IPS-20b (cell line): Measurements from ENCODE around the gene GATA5.

Experiments used
- H3K27ac ChIP-seq: one replicate; pipeline ENCODE4 v1.5.1; 2013; ENCODE audit warnings: low read length
- H3K27me3 ChIP-seq: 2 replicates; pipeline ENCODE4 v1.6.1; 2013; ENCODE audit warnings: mild to moderate bottlenecking, low read length, inconsistent platforms; ENCODE audit not compliant: insufficient read depth
- H3K36me3 ChIP-seq: 2 replicates; pipeline ENCODE4 v1.6.1; 2013; ENCODE audit warnings: low read depth, mild to moderate bottlenecking, inconsistent platforms, low read length, moderate library complexity; ENCODE audit not compliant: insufficient read depth
- H3K4me1 ChIP-seq: 2 replicates; pipeline ENCODE4 v1.6.1; 2013; ENCODE audit warnings: mild to moderate bottlenecking, control low read depth, inconsistent platforms, low read length, moderate library complexity; ENCODE audit not compliant: insufficient read depth
- H3K4me3 ChIP-seq: 2 replicates; pipeline ENCODE4 v1.5.1; 2013; ENCODE audit warnings: mild to moderate bottlenecking, low read length, inconsistent platforms
- H3K9ac ChIP-seq: 2 replicates; pipeline ENCODE4 v1.6.1; 2013; ENCODE audit warnings: low read depth, mild to moderate bottlenecking, inconsistent platforms, low read length, moderate library complexity
- H3K9me3 ChIP-seq: 2 replicates; pipeline ENCODE4 v1.6.1; 2013; ENCODE audit warnings: mild to moderate bottlenecking, low read depth, low read length, inconsistent platforms; ENCODE audit not compliant: insufficient read depth

Gene GATA5

GRCh38 chr20:62515280-62515679 is 39.5 kb upstream of the GATA5 start:
- Histone ChIP-seq H3K27me3 (no peaks in the 10 kb centered on the region), H3K4me1 (no peaks in the 10 kb centered on the region), H3K36me3 (no peaks in the 10 kb centered on the region), H3K4me3 (no peak overlapping the region), H3K9ac (no peak overlapping the region), H3K27ac (no peak overlapping the region), H3K9me3 (no peaks in the 10 kb centered on the region)

DNA sequence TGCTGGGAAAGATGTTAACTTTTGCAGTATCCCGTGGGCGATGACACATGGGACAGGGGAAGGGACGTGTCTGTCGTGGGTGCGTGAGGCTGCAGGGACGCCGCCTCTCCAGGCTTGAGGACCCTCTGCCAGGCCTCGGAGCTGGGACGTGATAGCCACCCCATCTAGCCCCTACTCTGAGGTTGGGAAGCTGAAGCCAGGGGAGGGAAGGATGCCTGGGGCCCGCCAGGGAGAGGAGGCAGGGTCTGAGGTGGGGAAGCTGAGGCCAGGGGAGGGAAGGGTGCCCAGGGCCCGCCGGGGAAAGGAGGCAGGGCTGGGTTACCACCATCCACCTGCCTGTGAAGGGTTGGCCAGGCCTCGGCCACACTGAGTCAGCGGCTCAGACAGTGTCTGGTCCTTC is 38.2 kb upstream of the GATA5 start:
- no peaks in the 10 kb centered on the region for H3K9me3 ChIP-seq
- no peaks in the 10 kb centered on the region for H3K36me3 ChIP-seq
- H3K27me3 ChIP-seq = no peaks in the 10 kb centered on the region
- H3K9ac ChIP-seq = no peak overlapping the region
- H3K27ac ChIP-seq = no peak overlapping the region
- H3K4me1 ChIP-seq = no peaks in the 10 kb centered on the region
- H3K4me3 ChIP-seq = no peak overlapping the region

DNA sequence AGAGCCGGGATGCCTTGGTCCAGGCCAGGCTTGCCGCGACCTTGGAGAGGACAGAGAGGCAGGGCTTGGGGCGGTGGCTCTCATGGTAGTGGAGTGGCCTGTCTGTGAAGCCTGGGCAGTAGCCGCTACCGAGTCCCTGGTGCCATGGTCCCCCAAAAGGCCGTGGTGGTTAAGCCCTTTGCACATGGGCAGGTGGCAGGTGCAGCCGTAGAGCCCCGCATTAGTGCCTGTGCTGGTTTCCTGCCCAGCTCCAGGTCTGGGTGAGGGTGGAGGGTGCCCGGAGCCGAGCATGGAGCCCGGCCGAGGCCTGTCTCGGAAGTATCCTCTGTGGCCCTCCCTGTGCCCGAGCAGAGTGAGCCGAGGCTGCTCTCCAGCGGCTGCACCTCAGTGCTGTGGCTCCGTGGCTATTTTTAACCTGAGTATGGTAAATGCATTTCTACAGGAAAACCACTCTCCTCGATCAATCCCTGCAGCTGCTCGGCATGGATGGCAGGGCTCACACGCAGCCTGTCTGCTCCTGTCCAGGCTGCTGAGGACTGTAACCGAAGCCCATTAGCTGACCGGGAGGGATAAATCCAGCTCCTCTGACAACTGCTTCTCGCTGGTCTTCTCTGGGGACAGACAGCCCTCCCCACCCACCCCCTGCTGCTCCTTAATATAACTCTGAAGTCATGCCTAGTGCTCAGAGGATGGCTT is 36.3 kb upstream of the GATA5 start:
- no peak overlapping the region for H3K9ac ChIP-seq
- no peaks in the 10 kb centered on the region for H3K4me1 ChIP-seq
- no peaks in the 10 kb centered on the region for H3K27me3 ChIP-seq
- no peak overlapping the region for H3K4me3 ChIP-seq
- H3K9me3 ChIP-seq = no peaks in the 10 kb centered on the region
- H3K27ac ChIP-seq = no peak overlapping the region
- no peaks in the 10 kb centered on the region for H3K36me3 ChIP-seq

DNA sequence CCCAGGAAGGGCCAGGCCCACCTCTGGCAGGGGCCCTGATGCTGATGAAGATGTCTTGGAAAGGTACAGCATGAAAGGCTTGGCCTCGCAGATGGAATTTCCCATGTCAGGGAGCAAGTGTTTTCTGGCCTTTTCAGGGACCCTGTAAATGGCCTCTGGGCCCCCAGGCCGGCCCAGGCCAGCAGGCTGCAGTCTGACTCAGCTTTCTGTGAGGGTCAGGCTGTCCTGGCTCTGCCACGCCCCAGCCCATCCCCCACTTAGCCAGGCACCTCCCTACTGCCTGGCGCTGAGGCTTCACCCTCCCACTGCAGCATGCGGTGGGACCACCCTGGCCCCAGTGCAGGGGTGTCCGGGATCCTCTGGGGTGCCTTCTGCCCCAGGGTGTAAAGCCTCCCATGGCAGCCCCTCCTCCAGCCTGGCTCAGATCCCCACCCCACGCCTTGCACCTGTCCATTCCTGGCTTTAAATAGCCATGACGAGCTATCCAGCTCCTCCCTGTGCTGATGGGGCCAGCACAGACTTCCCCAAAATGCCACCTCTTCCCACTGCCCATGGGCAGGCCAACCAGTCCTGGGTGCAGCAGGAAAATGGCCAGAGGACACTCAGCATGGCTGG is 35.6 kb upstream of the GATA5 start:
- Histone ChIP-seq H3K4me3 (no peak overlapping the region), H3K9me3 (no peaks in the 10 kb centered on the region)

DNA sequence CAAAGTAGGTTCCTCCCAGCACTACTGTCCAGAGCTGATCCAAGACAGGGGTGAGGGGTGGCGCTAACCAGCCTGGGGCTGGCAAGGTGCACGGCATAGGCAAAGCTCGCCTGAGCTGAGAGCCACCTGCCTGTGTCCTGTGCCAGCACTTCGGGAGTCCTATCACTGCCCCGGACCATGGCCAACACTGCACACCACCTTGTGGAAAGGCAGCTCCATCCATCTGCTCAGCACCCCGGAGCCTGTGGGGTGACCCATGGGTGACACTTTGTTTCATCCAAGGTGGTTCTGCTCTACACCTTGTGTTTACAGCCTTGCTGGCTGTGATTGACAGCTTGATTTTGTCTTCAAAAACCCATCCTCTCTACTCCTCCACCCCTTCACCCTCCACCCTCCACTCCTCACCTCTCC is 32.9 kb upstream of the GATA5 start:
- H3K36me3 ChIP-seq = no peaks in the 10 kb centered on the region
- no peak overlapping the region for H3K9ac ChIP-seq
- no peaks in the 10 kb centered on the region for H3K4me1 ChIP-seq
- H3K9me3 ChIP-seq = no peaks in the 10 kb centered on the region
- no peak overlapping the region for H3K27ac ChIP-seq
- H3K27me3 ChIP-seq = no peaks in the 10 kb centered on the region
- no peak overlapping the region for H3K4me3 ChIP-seq

More for the DNA sequence above, 35.6 kb upstream of the GATA5 start:
- Histone ChIP-seq H3K27ac (no peak overlapping the region), H3K4me1 (no peaks in the 10 kb centered on the region), H3K36me3 (no peaks in the 10 kb centered on the region), H3K9ac (no peak overlapping the region), H3K27me3 (no peaks in the 10 kb centered on the region)

DNA sequence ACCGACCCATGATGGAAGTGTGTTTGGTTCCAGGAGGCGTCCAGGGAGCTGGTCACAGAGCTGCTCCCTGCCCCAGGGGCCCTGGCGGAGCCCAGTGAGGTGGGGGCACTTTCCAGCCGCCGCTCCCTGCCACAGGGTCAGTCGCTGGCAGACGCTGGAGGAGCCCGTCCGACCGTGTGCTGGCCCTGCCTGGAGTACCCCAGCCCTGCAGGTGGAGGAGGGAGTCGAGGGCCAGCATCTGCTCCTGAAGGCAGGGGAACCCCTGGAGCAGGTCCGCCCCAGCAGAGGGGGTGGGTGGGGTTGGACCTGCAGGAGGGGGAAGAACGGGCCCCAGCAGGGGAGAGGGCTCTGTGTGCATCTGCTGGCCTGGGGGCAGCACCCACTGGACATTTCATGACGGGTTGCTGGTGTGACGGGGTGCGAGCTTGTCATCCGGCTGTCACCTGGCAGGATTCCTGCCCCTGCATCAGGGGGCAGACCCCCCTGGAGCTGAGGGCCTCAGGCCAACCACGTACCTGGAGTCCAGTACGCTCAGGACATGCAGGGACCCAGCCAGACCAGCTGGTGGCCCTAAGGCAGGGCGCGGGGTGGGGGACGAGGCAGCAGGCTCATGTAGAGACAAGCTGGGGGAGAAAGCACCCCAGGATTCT is 32.3 kb upstream of the GATA5 start:
- Histone ChIP-seq H3K36me3 (no peaks in the 10 kb centered on the region), H3K27ac (no peak overlapping the region)

DNA sequence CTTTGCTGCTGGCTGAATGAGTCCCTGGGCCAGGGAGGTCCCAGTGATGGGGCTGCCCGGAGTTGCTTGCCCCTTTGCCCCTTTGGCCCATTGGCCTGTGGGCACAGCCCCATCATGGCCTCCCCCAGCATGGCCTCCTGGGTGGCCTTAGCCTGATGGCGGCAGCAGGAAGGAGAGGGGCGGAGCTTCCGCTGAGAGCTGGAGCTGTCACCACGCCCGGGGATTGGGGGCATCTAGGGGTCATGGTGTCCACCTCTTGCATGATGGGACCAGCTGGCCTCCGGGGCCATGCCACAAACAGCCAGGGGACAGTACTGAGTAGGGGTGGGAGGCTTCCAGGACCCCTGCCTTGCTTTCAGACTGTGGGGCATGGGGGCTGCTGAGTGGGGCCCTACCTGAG is 31.5 kb upstream of the GATA5 start:
- no peaks in the 10 kb centered on the region for H3K9me3 ChIP-seq
- no peaks in the 10 kb centered on the region for H3K4me1 ChIP-seq
- no peaks in the 10 kb centered on the region for H3K36me3 ChIP-seq
- H3K9ac ChIP-seq = no peak overlapping the region
- H3K27ac ChIP-seq = no peak overlapping the region
- no peak overlapping the region for H3K4me3 ChIP-seq
- H3K27me3 ChIP-seq = no peaks in the 10 kb centered on the region

More for the DNA sequence above, 32.3 kb upstream of the GATA5 start:
- Histone ChIP-seq H3K4me3 (no peak overlapping the region), H3K9me3 (no peaks in the 10 kb centered on the region), H3K9ac (no peak overlapping the region), H3K27me3 (no peaks in the 10 kb centered on the region), H3K4me1 (no peaks in the 10 kb centered on the region)

GRCh38 chr20:62506791-62507190 is 31.0 kb upstream of the GATA5 start:
- Histone ChIP-seq H3K36me3 (no peaks in the 10 kb centered on the region), H3K9me3 (no peaks in the 10 kb centered on the region), H3K9ac (no peak overlapping the region), H3K27me3 (no peaks in the 10 kb centered on the region), H3K4me3 (no peak overlapping the region), H3K27ac (no peak overlapping the region), H3K4me1 (no peaks in the 10 kb centered on the region)

DNA sequence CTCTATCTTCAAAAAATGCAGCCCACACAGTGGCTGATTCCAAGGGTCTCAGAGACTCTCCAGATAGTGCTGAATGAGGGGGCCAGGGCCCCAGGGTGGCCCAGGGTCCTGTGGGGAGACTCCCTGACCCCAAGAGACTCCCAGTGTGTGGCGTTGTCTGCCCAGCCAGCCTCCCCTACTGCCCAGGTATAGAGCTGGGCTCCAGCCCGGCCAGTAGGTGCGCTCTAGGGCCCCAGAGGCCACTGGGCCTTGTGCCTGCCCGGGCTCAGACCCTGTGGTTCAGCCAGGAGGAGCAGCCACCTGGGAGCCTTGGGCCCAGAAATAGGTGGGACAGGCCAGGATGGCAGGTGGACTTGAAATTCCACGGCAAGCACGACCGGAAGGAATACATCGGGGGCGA is 30.3 kb upstream of the GATA5 start:
- H3K9me3 ChIP-seq = no peaks in the 10 kb centered on the region
- no peaks in the 10 kb centered on the region for H3K36me3 ChIP-seq
- no peaks in the 10 kb centered on the region for H3K27me3 ChIP-seq
- H3K27ac ChIP-seq = no peak overlapping the region
- no peak overlapping the region for H3K4me3 ChIP-seq
- H3K9ac ChIP-seq = no peak overlapping the region
- no peaks in the 10 kb centered on the region for H3K4me1 ChIP-seq

GRCh38 chr20:62505337-62506045 is 29.7 kb upstream of the GATA5 start:
- Histone ChIP-seq H3K27me3 (no peaks in the 10 kb centered on the region), H3K4me1 (no peaks in the 10 kb centered on the region), H3K9me3 (no peaks in the 10 kb centered on the region), H3K4me3 (no peak overlapping the region), H3K9ac (no peak overlapping the region), H3K36me3 (no peaks in the 10 kb centered on the region), H3K27ac (no peak overlapping the region)

DNA sequence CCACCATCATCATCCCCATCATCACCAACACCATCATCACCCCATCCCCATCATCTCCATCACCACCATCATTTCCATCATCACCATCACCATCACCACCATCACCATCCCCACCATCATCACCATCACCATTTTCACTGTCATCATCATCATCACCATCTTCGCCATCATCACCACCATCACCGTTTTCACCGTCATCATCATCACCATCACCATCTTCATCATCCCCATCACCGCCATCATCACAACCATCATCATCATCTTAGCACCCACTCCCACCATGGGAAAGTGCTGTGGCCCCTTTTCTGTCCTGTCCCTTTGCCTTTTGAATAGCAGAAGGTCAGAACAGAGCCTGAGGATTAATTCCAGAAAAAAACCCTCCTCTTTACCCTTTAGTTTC is 28.5 kb upstream of the GATA5 start:
- H3K27me3 ChIP-seq = no peaks in the 10 kb centered on the region; the same call in 1 of the 2 replicates
- H3K4me1 ChIP-seq = no peaks in the 10 kb centered on the region
- no peak overlapping the region for H3K27ac ChIP-seq
- no peaks in the 10 kb centered on the region for H3K9me3 ChIP-seq
- no peaks in the 10 kb centered on the region for H3K36me3 ChIP-seq
- no peak overlapping the region for H3K4me3 ChIP-seq
- no peak overlapping the region for H3K9ac ChIP-seq
